ENCODE results near the gene TSPAN33. TPM values are rescaled to one million over a fixed set of nuclear protein-coding genes. Genes with fewer than 3 reads are reported as not detected.

TSPAN33 gene
- total and polyA plus RNA-seq, 2 of the 13 experiments (the other 11 are each of a cell fraction or from before 2014, with no cell fraction given): 15.3 to 16.5 TPM

GRCh38 chr7:129213828-129214227, 69.3 kb downstream of the TSPAN33 start (continued):
- TF ChIP-seq RXRA (CRISPR knock-in tag; IDR thresholded peaks at IDR 0.05): no peak
- TF ChIP-seq ZNF343 (CRISPR knock-in tag; IDR thresholded peaks at IDR 0.05): no peak
- peak; percentile 93 for TF ChIP-seq STAG1 (CRISPR knock-in tag; IDR thresholded peaks at IDR 0.05)
- TF ChIP-seq RAD51 (IDR thresholded peaks at IDR 0.05; ENCODE audit: borderline replicate concordance): no peak
- TF ChIP-seq ZBTB33 (CRISPR knock-in tag; IDR thresholded peaks at IDR 0.05): peak; percentile 84
- TF ChIP-seq ZNF530 (CRISPR knock-in tag; IDR thresholded peaks at IDR 0.05; ENCODE audit: low read depth): no peak
- no peak for TF ChIP-seq HMG20B (CRISPR knock-in tag; conservative IDR thresholded peaks at IDR 0.05)
- no peak for TF ChIP-seq ZNF597 (CRISPR knock-in tag; IDR thresholded peaks at IDR 0.05)
- TF ChIP-seq SIN3B (IDR thresholded peaks at IDR 0.05; ENCODE audit: low read length): no peak
- TF ChIP-seq HNRNPUL1 (IDR thresholded peaks at IDR 0.05; ENCODE audit: low read depth, low read length): no peak
- no peak for TF ChIP-seq KAT2B (IDR thresholded peaks at IDR 0.05; ENCODE audit: borderline replicate concordance, low read depth, low read length)
- TF ChIP-seq, protein P1, sequence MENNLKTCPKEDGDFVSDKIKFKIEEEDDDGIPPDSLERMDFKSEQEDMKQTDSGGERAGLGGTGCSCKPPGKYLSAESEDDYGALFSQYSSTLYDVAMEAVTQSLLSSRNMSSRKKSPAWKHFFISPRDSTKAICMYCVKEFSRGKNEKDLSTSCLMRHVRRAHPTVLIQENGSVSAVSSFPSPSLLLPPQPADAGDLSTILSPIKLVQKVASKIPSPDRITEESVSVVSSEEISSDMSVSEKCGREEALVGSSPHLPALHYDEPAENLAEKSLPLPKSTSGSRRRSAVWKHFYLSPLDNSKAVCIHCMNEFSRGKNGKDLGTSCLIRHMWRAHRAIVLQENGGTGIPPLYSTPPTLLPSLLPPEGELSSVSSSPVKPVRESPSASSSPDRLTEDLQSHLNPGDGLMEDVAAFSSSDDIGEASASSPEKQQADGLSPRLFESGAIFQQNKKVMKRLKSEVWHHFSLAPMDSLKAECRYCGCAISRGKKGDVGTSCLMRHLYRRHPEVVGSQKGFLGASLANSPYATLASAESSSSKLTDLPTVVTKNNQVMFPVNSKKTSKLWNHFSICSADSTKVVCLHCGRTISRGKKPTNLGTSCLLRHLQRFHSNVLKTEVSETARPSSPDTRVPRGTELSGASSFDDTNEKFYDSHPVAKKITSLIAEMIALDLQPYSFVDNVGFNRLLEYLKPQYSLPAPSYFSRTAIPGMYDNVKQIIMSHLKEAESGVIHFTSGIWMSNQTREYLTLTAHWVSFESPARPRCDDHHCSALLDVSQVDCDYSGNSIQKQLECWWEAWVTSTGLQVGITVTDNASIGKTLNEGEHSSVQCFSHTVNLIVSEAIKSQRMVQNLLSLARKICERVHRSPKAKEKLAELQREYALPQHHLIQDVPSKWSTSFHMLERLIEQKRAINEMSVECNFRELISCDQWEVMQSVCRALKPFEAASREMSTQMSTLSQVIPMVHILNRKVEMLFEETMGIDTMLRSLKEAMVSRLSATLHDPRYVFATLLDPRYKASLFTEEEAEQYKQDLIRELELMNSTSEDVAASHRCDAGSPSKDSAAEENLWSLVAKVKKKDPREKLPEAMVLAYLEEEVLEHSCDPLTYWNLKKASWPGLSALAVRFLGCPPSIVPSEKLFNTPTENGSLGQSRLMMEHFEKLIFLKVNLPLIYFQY (CRISPR knock-in tag; IDR thresholded peaks at IDR 0.05; ENCODE audit: borderline replicate concordance): no peak
- TF ChIP-seq ZMYM3 (CRISPR knock-in tag; IDR thresholded peaks at IDR 0.05): no peak; the same call in 1 of the 2 replicates
- no peak for TF ChIP-seq SIN3A (IDR thresholded peaks at IDR 0.05; ENCODE audit: borderline replicate concordance, low read depth, low read length)
- TF ChIP-seq ZNF460 (CRISPR knock-in tag; IDR thresholded peaks at IDR 0.05; ENCODE audit: borderline replicate concordance): no peak
- peak; percentile 58 for TF ChIP-seq TEAD3 (CRISPR knock-in tag; optimal IDR thresholded peaks at IDR 0.05; ENCODE audit: borderline replicate concordance)
- TF ChIP-seq ZNF567 (CRISPR knock-in tag; IDR thresholded peaks at IDR 0.05; ENCODE audit: borderline replicate concordance): no peak
- no peak for TF ChIP-seq HNRNPL (IDR thresholded peaks at IDR 0.05; ENCODE audit: low read depth, low read length)
- no peak for TF ChIP-seq MATR3 (CRISPR knock-in tag; IDR thresholded peaks at IDR 0.05)
- 0 out of 2 replicates have a peak, but pooled peaks have one; percentile 48 for TF ChIP-seq BORCS8-MEF2B (CRISPR knock-in tag; IDR thresholded peaks at IDR 0.05)
- TF ChIP-seq POLR2G (IDR thresholded peaks at IDR 0.05; ENCODE audit: low read depth, low read length): no peak
- no peak for TF ChIP-seq MTA1 (CRISPR knock-in tag; IDR thresholded peaks at IDR 0.05; ENCODE audit: borderline replicate concordance)
- no peak for TF ChIP-seq KLF15 (CRISPR knock-in tag; IDR thresholded peaks at IDR 0.05; ENCODE audit: borderline replicate concordance)
- no peak for TF ChIP-seq ZBTB20 (CRISPR knock-in tag; IDR thresholded peaks at IDR 0.05; ENCODE audit: borderline replicate concordance, low read depth)
- TF ChIP-seq, protein P2, sequence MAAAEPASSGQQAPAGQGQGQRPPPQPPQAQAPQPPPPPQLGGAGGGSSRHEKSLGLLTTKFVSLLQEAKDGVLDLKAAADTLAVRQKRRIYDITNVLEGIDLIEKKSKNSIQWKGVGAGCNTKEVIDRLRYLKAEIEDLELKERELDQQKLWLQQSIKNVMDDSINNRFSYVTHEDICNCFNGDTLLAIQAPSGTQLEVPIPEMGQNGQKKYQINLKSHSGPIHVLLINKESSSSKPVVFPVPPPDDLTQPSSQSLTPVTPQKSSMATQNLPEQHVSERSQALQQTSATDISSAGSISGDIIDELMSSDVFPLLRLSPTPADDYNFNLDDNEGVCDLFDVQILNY (CRISPR knock-in tag; conservative IDR thresholded peaks at IDR 0.05): no peak

All from HepG2 (cell line).